ENCODE results near the gene EVX2. TPM values are rescaled to one million over a fixed set of nuclear protein-coding genes. Genes with fewer than 3 reads are reported as not detected.

EVX2 gene
- total RNA-seq, 1 experiment from 2014 or later = not detected

- no peak for TF ChIP-seq ZNF281 (CRISPR knock-in tag; IDR thresholded peaks at IDR 0.05)
- TF ChIP-seq ZNF671 (CRISPR knock-in tag; IDR thresholded peaks at IDR 0.05) = no peak
- TF ChIP-seq, protein P1, sequence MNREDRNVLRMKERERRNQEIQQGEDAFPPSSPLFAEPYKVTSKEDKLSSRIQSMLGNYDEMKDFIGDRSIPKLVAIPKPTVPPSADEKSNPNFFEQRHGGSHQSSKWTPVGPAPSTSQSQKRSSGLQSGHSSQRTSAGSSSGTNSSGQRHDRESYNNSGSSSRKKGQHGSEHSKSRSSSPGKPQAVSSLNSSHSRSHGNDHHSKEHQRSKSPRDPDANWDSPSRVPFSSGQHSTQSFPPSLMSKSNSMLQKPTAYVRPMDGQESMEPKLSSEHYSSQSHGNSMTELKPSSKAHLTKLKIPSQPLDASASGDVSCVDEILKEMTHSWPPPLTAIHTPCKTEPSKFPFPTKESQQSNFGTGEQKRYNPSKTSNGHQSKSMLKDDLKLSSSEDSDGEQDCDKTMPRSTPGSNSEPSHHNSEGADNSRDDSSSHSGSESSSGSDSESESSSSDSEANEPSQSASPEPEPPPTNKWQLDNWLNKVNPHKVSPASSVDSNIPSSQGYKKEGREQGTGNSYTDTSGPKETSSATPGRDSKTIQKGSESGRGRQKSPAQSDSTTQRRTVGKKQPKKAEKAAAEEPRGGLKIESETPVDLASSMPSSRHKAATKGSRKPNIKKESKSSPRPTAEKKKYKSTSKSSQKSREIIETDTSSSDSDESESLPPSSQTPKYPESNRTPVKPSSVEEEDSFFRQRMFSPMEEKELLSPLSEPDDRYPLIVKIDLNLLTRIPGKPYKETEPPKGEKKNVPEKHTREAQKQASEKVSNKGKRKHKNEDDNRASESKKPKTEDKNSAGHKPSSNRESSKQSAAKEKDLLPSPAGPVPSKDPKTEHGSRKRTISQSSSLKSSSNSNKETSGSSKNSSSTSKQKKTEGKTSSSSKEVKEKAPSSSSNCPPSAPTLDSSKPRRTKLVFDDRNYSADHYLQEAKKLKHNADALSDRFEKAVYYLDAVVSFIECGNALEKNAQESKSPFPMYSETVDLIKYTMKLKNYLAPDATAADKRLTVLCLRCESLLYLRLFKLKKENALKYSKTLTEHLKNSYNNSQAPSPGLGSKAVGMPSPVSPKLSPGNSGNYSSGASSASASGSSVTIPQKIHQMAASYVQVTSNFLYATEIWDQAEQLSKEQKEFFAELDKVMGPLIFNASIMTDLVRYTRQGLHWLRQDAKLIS (CRISPR knock-in tag; IDR thresholded peaks at IDR 0.05; ENCODE audit: borderline replicate concordance) = no peak
- TF ChIP-seq, protein P2, sequence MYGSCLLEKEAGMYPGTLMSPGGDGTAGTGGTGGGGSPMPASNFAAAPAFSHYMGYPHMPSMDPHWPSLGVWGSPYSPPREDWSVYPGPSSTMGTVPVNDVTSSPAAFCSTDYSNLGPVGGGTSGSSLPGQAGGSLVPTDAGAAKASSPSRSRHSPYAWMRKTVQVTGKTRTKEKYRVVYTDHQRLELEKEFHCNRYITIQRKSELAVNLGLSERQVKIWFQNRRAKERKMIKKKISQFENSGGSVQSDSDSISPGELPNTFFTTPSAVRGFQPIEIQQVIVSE (CRISPR knock-in tag; IDR thresholded peaks at IDR 0.05; ENCODE audit: borderline replicate concordance) = no peak
- TF ChIP-seq ZNF423 (CRISPR knock-in tag; IDR thresholded peaks at IDR 0.05) = no peak
- TF ChIP-seq IRF2 (CRISPR knock-in tag; IDR thresholded peaks at IDR 0.05; ENCODE audit: borderline replicate concordance, low read depth) = no peak
- TF ChIP-seq FOXJ3 (CRISPR knock-in tag; IDR thresholded peaks at IDR 0.05; ENCODE audit: borderline replicate concordance) = no peak
- no peak for TF ChIP-seq TP53 (CRISPR knock-in tag; IDR thresholded peaks at IDR 0.05)
These were observed 31.3 kb upstream of the EVX2 start (continued) for GRCh38 chr2:176114930-176115625.

- TF ChIP-seq JAZF1 (CRISPR knock-in tag; IDR thresholded peaks at IDR 0.05) = no peak
- TF ChIP-seq, protein P3, sequence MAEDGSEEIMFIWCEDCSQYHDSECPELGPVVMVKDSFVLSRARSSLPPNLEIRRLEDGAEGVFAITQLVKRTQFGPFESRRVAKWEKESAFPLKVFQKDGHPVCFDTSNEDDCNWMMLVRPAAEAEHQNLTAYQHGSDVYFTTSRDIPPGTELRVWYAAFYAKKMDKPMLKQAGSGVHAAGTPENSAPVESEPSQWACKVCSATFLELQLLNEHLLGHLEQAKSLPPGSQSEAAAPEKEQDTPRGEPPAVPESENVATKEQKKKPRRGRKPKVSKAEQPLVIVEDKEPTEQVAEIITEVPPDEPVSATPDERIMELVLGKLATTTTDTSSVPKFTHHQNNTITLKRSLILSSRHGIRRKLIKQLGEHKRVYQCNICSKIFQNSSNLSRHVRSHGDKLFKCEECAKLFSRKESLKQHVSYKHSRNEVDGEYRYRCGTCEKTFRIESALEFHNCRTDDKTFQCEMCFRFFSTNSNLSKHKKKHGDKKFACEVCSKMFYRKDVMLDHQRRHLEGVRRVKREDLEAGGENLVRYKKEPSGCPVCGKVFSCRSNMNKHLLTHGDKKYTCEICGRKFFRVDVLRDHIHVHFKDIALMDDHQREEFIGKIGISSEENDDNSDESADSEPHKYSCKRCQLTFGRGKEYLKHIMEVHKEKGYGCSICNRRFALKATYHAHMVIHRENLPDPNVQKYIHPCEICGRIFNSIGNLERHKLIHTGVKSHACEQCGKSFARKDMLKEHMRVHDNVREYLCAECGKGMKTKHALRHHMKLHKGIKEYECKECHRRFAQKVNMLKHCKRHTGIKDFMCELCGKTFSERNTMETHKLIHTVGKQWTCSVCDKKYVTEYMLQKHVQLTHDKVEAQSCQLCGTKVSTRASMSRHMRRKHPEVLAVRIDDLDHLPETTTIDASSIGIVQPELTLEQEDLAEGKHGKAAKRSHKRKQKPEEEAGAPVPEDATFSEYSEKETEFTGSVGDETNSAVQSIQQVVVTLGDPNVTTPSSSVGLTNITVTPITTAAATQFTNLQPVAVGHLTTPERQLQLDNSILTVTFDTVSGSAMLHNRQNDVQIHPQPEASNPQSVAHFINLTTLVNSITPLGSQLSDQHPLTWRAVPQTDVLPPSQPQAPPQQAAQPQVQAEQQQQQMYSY (CRISPR knock-in tag; IDR thresholded peaks at IDR 0.05) = no peak
- no peak for TF ChIP-seq NR1H2 (CRISPR knock-in tag; IDR thresholded peaks at IDR 0.05)
- TF ChIP-seq KAT7 (CRISPR knock-in tag; IDR thresholded peaks at IDR 0.05; ENCODE audit: borderline replicate concordance) = no peak
- no peak for TF ChIP-seq E2F1 (CRISPR knock-in tag; IDR thresholded peaks at IDR 0.05)
- TF ChIP-seq ZNF423 (CRISPR knock-in tag; IDR thresholded peaks at IDR 0.05) = no peak
- TF ChIP-seq RORB (CRISPR knock-in tag; IDR thresholded peaks at IDR 0.05) = no peak
- TF ChIP-seq PREB (CRISPR knock-in tag; IDR thresholded peaks at IDR 0.05; ENCODE audit: borderline replicate concordance) = no peak
- H3K9me3 Mint-ChIP-seq = peaks cover 4% of the 10 kb centered on the region
- H3K4me3 Mint-ChIP-seq = no peak overlapping the region
- H3K4me1 Mint-ChIP-seq = peaks cover 22% of the 10 kb centered on the region
- H3K36me3 Mint-ChIP-seq = 0 out of 2 replicates have a peak, but pooled peaks cover 7% of the 10 kb centered on the region
- ATAC-seq = no peak
- POLR2A ChIA-PET = no interaction called here
- no peak overlapping the region for H3K27ac Mint-ChIP-seq
- CTCF ChIA-PET = interaction anchor here (1.4 to 1.7 kb wide), 3 partner anchors 13 to 26 kb away, joined by 6 to 9 read pairs (median 6); no protein-coding TSS in a partner anchor
- no peak for DNase-seq (ENCODE audit: low spot score)
- peaks cover 100% of the 10 kb centered on the region for H3K27me3 Mint-ChIP-seq (ENCODE audit: low read depth)
These were observed 30.6 kb upstream of the EVX2 start for GRCh38 chr2:176114120-176114929.

All from WTC11 (cell line).